ENCODE data around the gene ATXN7.
A peak's percentile ranks its signal among the peaks of the same experiment; 100 is the strongest.

The ATXN7 gene

DNA sequence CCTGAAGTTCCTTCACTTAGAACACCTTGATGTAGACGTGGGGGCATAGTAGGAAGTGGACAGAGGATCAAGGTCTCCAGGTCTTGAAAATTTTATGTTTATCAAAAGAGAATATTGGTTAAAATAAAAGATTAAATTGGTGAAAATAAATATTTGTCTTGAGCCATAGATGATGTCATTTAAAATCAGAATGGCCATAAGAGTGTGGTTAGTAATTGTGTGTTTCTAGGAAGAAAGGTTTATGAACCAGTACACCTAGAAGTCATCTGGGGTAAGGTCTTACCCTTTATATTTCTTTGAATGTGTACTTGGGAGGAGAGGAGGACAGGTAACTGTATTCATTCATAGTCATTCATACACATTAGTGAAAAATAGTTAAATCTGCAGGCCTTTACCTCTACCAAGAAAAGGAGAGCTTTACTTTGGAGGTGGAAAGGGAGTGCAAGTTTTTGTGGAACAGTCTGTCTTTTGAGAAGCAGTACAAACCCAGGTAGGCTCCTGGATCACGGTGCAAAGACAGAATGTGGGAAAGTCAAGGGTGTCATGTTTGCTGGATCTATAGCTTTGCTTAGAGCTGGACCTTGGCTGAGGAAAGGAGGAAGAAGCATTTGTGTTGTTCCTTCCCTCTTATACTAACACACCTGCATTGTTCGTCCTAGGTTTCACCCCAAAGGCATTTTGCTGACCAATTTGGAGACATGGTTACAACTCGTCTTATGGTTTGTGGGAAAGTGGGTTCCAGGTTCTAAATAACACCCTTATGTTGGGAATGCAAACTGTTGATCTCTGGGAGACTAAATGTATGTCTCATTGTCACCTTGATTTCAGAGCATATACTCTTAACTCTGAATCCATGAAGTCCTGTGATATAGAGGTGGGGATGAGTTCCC, 42.3 kb downstream of the ATXN7 start:
- DNase-seq, result no peak

DNA sequence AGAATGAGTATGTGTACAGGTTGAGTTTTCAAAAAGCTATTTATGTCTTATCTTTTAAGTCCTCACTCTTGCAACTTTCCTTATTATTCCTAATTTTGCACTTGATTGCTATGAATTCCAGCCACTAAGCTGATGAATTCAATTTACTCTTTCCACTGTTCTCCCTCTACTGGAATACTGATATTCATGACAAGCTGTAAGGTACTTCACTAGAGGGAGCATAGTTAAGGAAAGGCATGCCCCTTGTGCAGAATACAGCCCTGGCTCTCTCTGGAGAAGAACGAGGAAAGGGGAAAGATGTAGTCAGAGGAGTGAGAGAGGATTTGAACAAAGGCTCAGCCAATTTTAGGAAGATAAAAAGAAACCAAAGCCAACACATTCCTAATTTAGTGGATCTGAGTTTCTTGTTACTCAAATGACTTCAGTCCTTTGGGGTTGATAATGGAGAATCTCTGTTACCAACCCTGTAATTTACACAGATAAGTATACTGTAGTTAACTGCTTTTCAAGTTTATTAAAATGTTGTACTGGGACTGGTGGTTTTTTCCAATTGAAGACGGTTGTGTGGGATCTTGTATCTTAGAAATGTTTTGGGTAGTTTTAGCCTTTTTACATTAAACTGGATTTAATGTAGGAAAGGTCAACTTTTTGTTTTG, 44.5 kb downstream of the ATXN7 start:
- no peak for DNase-seq

DNA sequence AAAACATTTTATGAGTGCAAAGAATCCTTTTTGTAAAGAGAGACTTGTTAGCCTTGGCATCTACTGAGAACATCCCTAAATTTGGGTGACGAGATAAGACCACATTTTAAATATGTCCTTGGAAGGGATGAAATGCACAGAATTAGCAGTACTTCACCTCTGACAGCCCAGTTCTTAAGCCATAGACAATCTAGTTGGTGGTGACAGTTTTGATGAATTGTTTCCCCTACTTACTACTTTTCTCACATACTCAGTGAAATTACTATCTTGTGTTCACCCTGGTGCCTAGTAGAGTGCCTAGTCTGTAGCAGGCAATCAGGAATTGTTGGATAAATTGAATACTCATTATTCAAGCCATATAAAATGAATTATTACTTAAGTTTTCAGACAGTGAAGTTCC, 45.1 kb downstream of the ATXN7 start:
- no peak for DNase-seq

DNA sequence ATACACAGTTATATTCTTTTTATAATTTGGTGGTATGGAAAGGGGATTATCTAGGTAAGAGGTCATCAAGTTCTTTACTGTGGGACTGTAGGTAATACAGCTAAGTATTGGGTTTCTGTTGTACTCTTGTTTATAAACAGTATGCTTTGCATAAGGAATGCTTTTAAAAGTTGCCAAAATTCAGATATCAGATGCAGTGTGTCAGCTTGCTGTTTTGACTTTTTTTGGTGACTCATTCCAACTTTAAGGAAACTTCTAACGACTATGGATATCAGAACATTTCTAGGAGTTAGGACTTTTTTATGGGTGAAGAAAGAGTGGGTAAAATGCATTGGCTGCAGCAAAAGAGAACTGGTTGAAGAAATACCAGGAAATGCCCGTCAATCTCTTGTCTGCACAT, 45.8 kb downstream of the ATXN7 start:
- no peak for DNase-seq

DNA sequence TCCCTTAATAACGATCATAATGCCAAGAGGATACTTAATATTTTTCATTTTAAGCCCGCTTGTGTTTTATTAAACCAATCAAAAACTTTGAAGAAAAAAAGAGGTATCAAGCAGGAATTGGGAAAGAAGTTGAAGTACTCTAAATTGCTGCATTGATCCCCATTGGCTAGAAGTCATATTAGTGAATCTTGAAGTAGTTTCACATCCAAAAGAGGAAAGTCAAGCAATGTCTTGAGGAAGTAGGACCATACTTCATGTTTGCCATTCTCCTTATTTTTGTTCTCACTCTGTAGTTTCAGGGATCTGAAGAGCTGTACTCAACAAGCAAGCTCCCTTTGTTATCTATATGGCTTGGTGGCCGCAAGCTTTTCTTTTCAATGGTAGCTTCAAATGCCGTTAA, 46.3 kb downstream of the ATXN7 start:
- DNase-seq, result no peak

DNA sequence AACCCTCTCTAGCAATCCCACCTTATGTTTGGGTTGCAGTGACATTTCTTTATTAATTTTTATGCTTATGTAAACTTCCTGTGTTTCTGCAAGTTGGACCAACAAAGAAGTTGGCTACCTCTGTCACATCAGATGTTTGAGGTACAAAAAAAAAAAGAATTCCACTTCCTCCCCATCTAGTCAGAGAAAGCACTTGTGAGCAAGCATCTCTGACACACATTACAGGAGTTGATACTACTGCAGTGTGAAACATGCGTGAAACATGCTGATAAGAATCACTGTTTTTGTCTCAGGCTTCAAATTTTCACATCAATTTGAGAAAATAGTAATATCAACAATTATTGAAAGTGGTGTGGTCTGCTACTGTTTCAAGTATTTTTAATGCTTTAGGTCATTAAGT, 47.2 kb downstream of the ATXN7 start:
- no peak for DNase-seq

DNA sequence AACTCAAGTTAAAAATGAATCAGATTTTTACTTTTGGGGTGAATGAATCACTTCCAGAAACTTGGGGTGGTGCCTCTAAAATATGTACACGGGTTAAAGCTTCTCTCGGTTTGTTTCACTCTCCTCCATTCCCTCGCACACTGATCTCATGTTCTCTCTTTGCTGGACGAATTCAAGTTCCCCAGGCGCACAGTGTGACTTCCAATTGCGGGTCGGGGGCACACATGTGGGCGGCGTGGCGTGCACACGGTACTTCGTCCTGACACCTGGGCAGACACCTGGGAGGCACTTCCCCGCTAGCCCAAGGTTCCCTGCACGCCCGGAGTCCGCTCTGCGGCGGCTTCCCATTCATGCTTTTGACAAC, 47.8 kb downstream of the ATXN7 start:
- peak; percentile 15 to 37 for DNase-seq

DNA sequence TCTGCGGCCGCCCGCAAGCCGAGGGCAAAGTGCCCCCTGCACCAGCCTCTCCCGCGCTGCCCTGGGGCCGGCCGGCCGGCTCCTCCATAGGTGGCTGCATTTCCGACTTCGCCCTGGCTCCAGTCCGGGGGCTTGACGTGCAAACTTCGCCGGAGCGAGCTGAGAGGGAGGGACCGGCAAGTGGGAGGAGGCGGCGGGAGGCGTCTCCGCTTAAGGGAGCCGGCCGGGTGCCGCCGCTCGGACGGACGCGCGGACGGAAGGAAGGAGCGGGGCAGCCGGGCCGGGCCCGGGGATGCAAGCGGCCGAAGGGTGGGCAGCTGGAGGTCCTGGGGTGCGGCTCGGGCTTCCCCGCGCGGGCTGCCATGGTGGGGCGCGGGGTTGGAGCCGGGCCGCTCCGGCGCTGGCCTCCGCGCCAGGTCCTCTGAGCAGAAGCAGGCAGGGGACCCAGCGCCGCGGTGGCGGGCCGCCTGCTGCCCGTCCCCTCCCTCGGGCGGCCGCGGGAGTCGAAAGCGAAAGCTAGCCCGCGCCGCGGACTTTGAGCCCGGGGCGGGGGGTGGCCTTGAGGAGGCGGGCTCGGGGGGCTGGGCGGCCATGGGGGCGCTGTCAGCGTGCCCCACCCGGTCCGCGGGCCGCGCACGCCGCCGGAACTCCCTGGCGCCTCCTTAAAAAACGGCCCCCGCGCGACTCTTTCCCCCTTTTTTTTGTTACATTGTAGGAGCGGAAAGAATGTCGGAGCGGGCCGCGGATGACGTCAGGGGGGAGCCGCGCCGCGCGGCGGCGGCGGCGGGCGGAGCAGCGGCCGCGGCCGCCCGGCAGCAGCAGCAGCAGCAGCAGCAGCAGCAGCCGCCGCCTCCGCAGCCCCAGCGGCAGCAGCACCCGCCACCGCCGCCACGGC, 48.5 kb downstream of the ATXN7 start, which contains the start of gene SCAANT1:
TSS of gene SCAANT1 (minus strand) at position 511 of the 895 bp plus-strand sequence.
- peak; percentile 71 to 79 for DNase-seq

DNA sequence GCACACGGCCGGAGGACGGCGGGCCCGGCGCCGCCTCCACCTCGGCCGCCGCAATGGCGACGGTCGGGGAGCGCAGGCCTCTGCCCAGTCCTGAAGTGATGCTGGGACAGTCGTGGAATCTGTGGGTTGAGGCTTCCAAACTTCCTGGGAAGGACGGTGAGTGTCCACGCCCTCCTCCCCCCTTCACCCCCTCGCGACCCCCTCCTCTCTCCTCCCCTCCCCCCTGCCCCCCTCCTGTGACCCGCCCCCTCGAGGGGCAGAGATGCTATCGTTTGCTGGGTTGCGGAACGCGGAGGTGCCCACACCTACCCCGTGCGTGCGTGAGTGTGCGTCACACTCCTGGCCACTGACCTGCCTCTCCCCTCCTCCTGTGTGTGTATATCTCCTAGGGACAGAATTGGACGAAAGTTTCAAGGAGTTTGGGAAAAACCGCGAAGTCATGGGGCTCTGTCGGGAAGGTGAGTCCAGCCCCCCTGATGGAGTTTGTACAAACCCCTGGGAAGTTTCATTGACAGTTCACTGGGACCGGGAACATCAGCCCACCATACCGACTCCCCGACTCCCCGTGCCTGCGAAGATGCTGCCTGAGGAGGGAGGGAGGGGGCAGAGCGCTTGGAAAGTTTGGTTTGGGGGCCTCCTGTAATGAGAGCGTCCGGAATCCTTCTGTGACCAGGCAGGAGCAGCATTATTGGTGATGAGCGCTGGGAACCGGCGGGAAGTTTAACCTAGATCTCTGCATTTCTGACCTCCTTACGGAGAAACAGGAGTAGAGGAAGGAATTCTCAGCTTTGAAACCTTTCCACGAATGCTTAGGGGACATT, 49.3 kb downstream of the ATXN7 start:
- DNase-seq, result no peak

DNA sequence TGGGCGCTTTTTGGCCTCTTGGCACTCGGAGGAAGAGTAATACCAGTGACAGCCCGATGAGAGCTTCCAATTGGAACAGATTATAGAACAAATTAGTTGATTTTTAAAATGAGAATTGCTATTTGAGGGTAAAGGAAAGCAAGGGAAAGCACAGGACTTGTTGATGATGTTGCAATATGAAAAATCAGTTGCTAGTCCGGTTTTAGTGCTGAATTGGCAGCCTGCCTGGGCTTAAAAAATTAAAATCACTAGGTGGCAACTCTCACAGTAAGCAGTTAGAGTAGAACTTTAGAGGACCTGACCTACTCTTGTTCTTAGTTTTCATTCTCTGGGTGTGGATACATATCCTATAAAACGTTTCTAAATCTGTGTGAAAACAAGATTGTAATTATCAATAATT, 50.6 kb downstream of the ATXN7 start:
- DNase-seq, result peak; percentile 50 to 65

DNA sequence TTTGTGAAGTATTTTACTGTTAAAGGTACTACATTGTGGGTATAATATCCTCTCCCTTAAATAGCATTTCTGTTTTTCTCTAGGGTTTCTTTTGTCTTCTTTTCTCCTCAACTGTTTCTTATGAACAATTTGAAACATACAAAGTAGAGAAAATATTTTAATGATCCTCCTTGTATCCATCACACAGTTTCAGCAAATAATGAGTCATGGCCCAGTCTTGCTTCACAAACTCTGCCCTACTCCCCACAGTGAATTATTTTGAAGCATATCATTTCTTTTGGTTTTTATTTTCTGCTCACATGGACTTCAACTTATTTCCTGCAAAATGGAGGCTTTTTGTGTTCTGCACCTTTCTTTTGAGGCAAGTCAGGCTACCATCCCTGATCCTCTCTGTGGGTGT, 54.7 kb downstream of the ATXN7 start:
- DNase-seq, result no peak

DNA sequence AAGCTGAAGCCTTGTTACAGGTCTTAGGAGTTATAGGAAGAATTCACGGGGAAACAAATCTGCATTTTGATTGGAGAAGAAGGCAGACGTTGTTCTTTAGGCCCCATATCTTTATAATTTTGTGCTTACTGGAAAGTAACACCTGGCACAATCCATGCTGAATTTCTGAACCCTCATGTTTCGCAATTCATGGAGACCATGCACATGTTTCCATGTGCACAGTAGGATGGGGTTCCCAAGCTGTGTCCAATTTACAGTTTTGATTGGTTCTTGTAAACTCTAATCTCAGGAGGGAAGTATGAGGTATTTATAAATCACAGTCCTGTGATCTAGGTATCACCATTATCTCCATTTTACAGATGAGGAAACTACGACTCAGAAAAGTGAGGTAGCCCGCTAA, 56.3 kb downstream of the ATXN7 start:
- DNase-seq, result no peak

DNA sequence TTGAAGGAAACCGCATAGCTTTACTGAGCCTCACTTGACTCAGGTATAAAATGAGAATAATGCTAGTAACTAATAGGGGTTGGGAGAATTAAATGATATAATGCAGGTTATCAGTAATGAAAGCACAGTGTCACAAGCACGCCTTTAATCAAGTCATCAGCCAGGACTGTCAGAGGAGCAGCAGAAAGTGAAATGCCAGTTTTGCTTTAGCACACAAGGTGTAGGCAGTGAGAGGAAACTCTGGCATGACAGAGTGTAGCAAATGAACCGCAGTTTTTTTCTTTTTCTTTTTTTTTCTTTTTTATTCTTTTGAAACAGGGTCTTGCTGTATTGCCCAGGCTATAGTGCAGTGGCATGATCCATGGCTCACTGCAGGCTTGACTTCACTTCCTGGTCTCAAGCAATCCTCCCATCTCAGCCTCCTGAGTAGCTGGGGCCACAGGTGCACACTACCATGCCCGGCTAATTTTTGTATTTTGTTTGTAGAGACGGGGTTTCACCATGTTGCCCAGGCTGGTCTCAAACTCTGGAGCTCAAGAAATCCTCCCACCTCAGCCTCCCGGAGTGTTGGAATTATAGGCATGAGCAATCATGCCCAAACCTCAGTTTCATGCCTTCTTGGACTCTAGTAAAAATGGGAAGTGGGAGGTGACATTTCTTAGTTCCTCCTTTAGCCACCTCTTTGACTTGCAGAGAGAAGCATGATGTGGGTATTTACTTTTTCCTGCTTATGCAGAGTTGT, 58.2 kb downstream of the ATXN7 start:
- peak; percentile 88 to 92 for DNase-seq

DNA sequence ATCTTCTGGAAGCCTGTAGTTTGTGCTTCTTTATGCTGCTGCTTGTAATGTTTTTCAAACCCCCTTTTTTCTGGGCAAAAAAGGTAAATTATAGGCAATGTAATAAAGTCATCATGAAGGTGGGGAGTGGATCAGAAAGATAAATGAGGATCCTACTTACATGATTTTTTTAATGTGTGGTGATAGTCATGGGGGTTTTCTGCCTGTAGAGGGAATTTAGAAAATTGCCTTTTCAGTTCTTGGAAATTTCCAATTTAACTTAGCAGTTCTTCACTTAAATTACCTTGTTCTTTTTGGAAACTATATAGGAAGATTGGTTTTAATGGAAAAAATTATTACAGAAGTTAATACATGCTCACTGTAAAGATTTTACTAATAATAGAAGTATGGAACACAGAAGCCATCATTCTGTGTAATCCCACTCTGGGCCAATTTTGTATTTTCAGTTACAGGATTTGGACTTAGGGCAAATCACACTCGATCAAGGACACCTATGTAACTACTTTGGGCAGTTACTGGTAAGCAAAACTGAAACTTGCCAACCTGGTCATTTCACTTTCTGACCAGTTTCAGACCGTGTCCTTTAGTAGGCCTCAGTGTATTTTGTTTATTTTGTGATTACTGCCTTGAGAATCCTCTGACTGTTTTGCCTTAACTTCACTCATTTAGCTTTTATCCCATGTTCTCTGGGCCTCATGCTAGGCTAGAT, 59.0 kb downstream of the ATXN7 start:
- no peak for DNase-seq

DNA sequence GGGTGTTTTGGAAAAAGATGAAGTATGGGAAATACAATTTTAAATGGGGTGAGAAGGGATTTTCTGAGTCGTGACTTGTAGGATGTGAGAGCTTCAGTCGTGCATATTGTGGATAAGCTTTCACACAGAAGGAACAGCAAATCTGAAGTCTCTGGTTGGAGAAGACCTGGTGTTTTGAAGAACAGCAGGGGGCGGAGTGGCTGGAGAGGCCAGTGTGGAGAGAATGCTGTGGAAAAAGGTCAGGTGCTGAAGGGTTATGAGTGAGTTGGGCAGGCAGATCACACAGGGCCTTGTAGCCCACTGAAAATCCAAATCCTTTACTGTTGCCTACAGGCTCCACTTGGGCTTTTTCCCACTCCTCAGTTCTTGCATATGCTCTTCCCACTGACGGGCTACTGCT, 62.6 kb downstream of the ATXN7 start:
- DNase-seq, result no peak

DNA sequence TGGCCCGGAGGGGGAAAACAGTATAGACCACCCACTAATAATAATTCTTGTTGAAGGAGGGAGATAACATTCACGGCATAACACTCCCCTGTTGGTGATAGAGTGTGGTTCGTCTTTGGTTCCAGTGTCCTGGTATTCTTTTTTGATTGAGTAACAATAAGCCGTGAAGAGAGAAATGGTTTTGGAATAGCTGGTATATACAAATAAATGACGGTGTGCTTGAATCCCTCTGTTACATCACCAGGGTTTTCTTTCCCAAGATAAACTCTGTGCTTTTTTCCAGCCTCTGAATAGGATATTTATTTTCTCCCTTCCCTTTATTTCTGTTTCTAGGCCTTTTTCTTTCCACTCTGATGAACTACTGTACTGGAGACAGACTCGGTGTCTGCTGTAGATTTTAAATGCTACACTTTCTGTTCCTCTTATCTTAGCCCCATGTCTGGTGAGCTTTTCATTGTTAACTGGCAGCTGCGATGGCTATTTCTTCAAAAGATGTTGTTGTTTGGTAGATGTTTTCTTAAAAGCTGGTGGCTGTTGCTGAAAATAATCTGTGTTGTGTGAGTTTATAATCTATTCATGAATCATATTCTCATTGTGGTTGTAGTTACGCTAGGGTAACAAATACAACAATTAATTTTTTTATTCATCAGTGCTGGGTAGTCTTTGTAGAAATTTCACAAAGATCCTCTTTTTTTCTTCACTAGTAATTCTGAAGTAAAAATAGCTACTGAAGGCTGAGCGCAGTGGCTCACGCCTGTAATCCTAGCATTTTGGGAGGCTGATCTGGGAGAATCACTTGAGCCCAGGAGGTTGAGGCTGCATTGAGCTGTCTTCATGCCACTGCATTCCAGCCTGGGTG, 64.0 kb downstream of the ATXN7 start:
- DNase-seq, result no peak

DNA sequence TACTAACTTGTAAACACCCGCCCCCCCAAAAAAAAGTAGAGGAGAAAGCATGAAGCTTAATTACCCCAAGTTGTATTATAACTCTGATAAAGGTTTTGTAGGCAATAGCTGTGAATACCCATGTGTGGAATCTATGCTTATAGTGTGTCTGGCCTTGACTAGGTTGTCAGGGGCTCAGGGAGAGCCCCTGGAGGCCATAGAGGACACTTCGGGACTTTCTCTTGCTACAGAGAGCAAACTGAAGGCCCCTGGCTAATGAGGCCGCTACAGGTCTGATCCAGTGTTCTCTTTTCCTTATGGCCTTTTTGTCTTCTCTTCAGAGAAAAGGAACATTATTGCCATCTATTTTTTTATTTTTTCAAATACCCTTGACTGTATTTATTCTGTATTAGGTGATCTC, 67.6 kb downstream of the ATXN7 start:
- DNase-seq, result no peak

DNA sequence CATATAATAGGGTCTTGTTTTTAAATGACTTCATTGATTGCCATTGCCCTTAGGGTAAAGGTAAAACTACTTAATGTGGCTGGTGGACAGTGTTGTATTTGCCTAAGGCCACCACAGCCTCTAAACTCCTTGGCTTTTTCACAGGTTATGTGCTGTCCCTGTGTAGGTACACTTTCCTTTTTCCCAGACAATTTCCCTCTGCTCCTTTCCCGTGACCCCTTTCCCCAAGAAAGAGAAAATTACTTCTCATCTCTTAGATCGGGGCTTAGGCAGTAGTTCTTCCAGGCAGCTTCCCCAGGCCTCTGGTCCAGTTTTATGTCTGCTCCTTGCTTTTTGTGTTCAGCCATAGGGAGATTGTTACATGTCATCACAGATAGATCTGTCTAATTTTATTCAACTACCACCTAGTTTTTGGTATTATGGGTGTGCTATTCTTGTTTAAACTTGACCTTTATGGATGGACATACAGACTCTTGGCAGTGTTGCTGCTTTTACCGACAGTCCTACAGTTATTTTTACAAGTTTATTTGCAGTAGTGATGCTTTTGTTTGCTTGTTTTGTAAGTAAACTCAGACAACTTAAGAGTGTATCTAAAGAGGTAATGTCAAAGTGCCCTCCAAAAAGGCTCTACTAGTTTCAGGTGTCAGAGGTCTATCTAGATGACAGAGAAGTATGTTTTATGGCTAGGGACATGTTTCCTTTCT, 69.0 kb downstream of the ATXN7 start:
- no peak for DNase-seq

DNA sequence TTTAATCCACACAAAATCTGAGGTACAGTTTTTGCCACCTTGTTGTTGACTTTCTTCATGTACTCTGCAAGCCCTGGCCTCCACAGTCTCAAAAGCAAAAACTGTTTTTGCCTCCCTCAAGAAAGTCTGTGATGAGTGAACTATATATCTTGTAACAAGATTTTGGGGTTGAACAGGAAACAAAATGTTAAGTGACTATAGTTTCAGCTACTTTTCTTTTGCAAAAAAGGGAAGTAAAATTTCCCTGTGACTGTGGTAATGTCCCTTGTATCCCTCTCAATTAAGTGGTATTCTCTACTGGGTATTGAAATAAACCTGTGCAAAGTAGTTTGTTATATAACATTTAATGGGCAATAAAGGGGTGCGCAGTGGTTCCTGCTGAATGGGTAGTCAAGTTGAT, 69.8 kb downstream of the ATXN7 start:
- DNase-seq, result peak; percentile 84 to 90
